Measurements from ENCODE around the gene TSPEAR.

Gene TSPEAR

DNA sequence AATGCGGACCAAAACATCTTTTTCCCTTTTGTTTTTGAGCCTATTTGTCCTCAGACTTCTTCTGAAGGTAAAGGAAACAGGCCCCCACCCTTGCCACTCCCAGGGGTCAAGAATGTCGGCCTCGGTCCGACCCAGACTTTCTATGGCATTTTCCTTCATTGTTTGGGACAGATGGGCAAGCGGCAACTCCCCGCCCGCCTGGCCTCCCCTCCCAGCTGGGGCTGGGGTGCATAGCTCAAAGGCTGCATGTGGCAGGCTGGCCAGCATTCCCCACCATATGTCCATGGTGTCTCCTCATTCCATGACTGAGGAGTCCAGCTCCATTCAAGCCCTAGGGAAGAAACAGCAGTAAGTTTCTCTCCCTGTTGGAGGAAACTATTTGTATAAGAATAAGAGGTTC lies 29.4 kb upstream of the TSPEAR start:
- no peak for FAIRE-seq

DNA sequence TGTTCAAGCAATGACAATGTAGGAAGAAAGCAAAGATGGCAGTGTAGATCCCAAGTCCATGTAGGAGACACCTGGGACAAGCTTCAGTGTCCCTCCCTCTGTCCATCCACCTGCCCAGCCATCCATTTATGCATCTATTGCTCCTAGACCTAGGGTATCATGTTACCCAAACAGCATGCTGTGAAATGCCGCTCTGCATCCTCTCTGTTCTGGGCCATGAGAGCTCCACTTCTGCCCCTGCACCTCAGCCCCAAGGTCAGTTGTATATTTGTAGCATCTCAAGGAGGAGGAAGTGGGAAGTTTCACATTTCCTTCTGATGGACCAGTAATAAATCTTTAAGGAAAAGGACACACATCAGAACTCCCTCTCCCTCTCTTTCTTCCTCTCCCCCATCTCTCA lies 27.9 kb upstream of the TSPEAR start:
- FAIRE-seq = no peak

DNA sequence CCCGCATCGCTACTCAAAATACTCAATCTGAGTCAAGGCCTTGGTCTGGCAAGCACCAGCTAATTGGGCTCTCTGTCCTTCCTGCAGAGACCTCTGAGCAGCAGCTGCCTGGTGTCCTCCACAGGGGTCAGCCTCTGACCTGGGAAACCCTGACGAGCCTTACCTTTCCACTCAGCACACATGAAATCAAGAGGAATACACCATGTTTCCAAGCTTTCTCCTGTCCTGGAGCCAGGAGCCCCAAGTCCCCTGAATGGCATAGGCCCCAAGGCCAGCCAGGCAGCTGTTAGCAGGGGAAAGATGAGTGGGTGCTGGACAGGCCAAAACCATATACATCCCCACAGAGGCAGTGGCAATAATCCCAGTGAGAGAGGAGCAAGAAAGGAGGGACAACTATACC lies 27.2 kb upstream of the TSPEAR start:
- FAIRE-seq = no peak

- FAIRE-seq = no peak
These were observed 26.5 kb upstream of the TSPEAR start for GRCh38 chr21:44737706-44738354.

DNA sequence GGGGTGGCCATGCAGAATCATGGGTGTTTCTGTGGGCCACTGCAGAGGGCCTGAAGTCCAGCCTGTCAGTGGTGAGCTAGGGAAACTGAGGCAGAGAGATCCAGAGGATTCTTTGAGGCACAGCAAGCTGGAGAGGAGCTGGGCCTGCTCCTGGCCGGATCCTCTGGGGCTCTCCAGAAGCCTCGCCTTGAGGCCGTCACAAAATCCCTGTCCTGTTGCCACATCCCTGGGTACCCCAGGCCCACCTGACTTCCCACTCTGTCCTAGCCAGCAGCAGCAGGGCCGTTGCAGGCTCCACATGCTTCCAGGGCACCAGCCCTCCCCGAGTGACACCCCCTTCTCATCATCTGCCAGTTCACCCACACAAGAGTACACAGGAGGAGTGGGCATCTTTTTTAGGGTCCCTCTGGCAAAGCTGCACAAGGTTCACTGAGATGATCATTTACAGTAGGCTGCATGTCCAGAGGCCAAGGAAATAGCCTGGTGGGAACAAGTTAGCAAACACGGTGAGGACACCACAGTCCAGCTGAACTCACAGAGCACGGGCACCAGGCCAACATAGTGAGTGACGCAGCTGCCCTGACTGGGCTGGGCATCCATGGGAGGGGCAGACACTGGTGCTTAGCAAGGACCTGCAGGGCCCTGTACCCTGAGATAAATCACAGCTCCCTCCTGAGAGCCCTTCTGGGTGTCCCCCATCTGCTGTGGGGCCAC lies 25.1 kb upstream of the TSPEAR start:
- FAIRE-seq = no peak

GRCh38 chr21:44735821-44736220 lies 24.4 kb upstream of the TSPEAR start:
- no peak for FAIRE-seq

DNA sequence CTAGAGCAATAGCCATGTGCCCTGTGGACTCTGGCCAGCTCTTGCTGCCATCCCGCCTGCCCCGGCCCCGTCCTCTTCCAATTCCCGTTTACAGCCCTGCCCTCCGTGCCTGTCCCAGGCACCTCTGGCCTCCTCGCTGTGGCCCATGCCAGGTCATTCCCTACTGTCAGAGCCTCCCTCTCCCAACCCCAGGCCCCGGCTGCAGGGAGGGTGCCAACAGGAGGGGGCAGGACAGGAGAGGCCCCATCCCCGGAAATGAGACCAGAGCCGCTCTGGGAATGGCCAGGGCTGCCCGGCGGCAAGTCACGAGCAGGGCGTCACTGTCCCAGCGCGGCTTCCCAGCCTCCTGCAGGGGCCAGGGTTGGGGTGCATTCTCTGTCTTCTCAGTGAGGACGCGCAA lies 23.5 kb upstream of the TSPEAR start:
- FAIRE-seq = no peak

GRCh38 chr21:44734026-44734745 lies 22.8 kb upstream of the TSPEAR start:
- no peak for FAIRE-seq

GRCh38 chr21:44732956-44733355 lies 21.6 kb upstream of the TSPEAR start:
- FAIRE-seq = no peak

GRCh38 chr21:44732263-44732662 lies 20.9 kb upstream of the TSPEAR start:
- no peak for FAIRE-seq

DNA sequence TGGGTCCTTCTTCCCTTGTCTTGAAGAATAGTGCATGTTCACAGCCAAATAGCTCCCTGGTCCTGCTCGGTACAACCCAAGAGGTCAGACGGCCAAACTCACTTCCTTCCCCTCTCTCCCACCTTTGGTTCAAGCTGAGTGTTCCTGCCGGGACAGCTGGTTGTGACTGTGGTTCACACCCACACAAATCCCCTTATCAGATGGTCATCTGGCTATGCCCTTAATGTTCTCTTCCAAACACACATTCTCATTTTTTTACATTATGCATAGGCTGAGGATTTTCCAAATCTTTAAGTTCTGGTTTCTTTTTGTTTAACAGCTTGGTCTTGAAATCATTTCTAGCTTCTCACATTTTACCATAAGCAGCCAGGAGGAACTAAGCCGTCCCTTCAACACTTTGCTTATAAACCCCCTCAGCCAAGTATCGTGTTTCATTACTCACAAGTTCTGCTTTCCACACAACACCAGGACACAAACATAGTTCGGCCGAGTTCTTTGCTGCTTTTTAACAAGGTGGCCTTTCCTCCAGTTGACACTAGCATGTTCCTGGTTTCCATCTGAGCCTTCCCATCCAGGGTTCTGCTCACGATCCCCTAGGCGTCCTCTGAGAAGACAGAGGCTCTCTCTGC lies 19.7 kb upstream of the TSPEAR start:
- FAIRE-seq = no peak

GRCh38 chr21:44730028-44730395 lies 18.6 kb upstream of the TSPEAR start:
- no peak for FAIRE-seq

GRCh38 chr21:44729336-44730027 lies 18.1 kb upstream of the TSPEAR start:
- FAIRE-seq = no peak

GRCh38 chr21:44728716-44729115 lies 17.3 kb upstream of the TSPEAR start:
- no peak for FAIRE-seq

- no peak for FAIRE-seq
These were observed 16.4 kb upstream of the TSPEAR start for GRCh38 chr21:44727757-44728156.

DNA sequence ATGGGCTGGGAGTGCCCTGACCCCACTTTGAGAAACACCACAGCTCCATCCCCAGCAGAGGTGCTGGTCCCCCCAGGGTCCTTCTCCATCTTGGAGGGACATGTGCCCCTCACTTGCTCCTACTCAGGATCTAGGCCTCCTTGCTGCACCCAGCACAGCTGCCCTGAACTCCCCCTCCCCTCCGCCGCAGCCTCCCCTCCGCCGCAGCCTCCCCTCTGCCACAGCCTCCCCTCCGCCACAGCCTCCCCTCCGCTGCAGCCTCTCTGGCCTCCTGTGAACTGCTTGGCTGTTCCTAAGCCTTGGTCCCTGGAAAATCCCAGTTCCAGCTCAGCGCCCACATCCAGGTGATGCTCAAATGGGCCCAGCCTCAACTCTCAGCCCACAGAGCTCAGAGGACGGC lies 15.9 kb upstream of the TSPEAR start:
- no peak for FAIRE-seq

- no peak for FAIRE-seq
These were observed 15.5 kb upstream of the TSPEAR start for GRCh38 chr21:44726826-44727225.

DNA sequence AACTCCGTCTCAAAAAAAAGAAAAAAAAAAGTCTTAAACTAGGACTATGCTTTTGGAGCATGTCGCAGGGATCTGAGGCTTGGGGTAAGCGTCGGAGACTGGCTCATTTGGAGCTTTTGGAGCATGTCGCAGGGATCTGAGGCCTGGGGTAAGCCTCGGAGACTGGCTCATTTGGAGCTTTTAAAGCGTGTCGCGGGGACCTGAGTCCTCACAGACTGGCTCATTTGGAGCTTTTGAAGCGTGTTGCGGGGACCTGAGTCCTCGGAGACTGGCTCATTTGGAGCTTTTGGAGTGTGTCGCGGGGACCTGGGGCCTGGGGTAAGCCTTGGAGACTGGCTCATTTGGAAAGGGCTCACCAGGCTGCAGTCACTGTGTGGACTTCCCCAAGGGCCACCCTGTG lies 13.6 kb upstream of the TSPEAR start:
- no peak for FAIRE-seq

DNA sequence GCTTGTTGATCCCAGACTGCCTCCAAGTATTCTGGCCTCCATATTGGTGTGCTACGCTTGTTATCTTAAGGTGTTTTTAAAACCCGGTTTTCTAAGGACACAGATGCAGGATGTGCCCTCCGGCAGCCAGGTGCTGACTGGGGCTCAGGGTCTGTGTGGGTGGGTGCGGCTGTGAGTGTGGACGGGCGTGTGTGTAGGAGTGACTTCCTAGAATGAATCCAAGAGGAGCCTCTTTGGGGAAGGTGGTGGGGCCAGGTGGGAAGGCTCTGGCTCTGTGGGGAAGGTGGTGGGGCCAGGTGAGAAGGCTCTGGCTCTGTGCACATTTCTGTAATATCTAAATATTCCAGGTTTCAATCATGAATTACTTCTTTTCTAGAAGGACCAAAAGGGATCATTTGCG lies 12.8 kb upstream of the TSPEAR start:
- no peak for FAIRE-seq

DNA sequence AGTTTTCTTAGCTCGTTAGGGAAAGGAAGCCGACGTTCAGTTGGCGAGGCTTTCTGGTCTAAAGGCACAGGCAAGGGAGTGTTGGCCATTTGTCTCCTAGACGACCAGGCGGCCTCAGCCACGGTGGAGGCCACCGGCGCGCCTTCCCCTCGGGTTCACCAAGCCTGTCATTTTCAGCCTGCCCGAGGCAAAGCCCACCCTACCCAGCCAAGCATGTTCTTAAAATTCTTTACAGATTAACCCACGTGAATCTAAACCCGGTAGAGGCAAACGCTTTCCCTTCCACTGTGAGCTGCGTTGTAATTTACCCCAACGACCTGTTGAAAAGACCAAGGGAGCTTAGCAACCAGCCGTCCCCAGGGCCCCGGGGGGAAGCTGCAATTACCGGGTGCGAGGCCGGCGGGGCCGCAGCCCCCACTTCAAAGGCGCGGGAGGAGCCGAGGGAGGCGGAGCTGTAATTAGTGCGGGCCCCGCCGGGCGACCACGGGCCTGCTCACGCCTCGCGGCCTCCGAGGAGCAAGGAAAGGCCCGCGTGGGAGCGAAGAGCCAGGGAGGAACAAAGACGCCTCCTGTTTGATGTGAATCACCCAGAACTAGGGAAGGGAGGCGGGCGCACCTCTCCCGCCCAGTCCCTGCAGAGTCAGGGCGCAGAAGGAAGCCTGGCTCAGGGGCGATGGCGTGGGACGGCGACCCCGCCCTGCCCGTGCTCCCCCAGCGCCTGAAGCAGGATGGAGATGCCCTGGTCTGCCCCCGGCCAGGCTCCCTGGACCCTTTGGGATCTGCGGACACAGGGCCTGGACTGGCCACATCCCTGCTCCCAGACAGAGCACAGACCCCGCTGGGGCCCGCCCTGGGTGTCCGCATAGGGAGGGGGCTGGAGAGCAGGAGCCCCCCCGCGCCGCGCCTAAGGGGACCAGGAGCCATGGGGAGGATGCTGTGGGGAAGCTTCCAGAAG lies 12.1 kb upstream of the TSPEAR start:
- no peak for FAIRE-seq

GRCh38 chr21:44722731-44723130 lies 11.4 kb upstream of the TSPEAR start:
- FAIRE-seq = no peak

DNA sequence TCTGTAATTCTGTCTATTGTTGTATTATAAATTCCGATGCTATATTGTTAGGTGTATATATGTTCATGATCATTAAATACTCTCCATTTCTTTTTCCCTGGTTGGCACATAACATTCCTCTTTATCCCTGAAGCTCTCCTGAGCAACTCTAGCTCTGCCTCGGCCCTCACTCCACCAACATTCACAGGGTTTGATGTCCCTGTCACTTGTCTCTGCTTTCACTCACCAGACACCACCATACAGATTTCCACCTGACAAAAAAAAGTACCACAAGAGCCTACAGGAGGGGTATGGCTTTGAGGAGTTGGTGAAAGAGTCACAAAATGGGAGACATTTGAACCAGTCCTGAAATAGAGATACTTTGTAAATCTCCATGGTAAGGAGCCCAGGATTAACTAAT lies 8.8 kb upstream of the TSPEAR start:
- FAIRE-seq = no peak

Measured in TTC549 (cell line).